A549 (cell line): ENCODE measurements around the gene KCNJ9. TPM values are rescaled to one million over a fixed set of nuclear protein-coding genes. Genes with fewer than 3 reads are reported as not detected.

Source experiments
- ATAC-seq, 2 experiments: fragments of 200-7000 bp in 1 of 2; fragments of >200 bp in 1 of 2; cut with Nextera tagmentation in 1 of 2; cut with Tn5 transposase in 1 of 2; 3 replicates each; pipeline versions ENCODE4 v1.8.0 to v1.9.1; 2018 to 2020; ENCODE audit warnings: mild to moderate bottlenecking in 1 of 2, moderate library complexity in 1 of 2
- CTCF ChIA-PET: fragments of 300-600 bp; sonication (Branson Sonifier 250); formaldehyde crosslinking; extraction: SDS; loops from one replicate; lab custom pipeline; 2021; ENCODE audit warnings: antibody characterized with exemption, inconsistent platforms; lab: Yijun Ruan, JAX
- POLR2A ChIA-PET: fragments of 350-600 bp; formaldehyde crosslinking; extraction: SDS; loops from one replicate; lab custom pipeline; 2021; ENCODE audit warnings: antibody characterized with exemption, inconsistent platforms; lab: Yijun Ruan, JAX
- DNase-seq, 2 experiments: peaks; one replicate each; pipeline versions ENCODE4 v3.0.0 to v3.0.0-alpha.2; 2011 to 2016; ENCODE audit warnings: low read depth in 1 of 2, low spot score in 1 of 2
- FAIRE-seq: peaks from 2 replicates; lab custom pipeline; 2011; peaks lifted over from hg19 to GRCh38; lab: Jason Lieb, UNC
- H3K27ac ChIP-seq, 2 experiments: fragments of >200 bp; sonication (Bioruptor Twin); formaldehyde crosslinking; 3 replicates each; pipeline ENCODE4 v1.5.1; 2016 to 2017
- H3K4me1 ChIP-seq: fragments of >200 bp; sonication (Bioruptor Twin); formaldehyde crosslinking; 3 replicates; pipeline ENCODE4 v1.6.1; 2016
- H3K4me2 ChIP-seq: fragments of >200 bp; sonication (Bioruptor Twin); formaldehyde crosslinking; 3 replicates; pipeline ENCODE4 v1.6.1; 2016
- H3K4me3 ChIP-seq: fragments of >200 bp; sonication (Bioruptor Twin); formaldehyde crosslinking; 3 replicates; pipeline ENCODE4 v1.5.1; 2016
- H3K9me3 ChIP-seq: fragments of >200 bp; sonication (Bioruptor Twin); formaldehyde crosslinking; 3 replicates; pipeline ENCODE4 v1.6.1; 2016
- CBX2 ChIP-seq: fragments of 200-600 bp; sonication (generic); IDR thresholded peaks from 2 replicates; pipeline ENCODE4 v1.6.1; 2016; ENCODE audit warnings: low read depth, mild to moderate bottlenecking, borderline replicate concordance
- ELK1 ChIP-seq: fragments of 150-350 bp; IDR thresholded peaks from 2 replicates; pipeline ENCODE4 v1.6.1; 2014; ENCODE audit warnings: low read depth, mild to moderate bottlenecking, low read length
- EP300 ChIP-seq, 2 experiments: fragments of >200 bp; sonication (Bioruptor Twin); formaldehyde crosslinking; IDR thresholded peaks; 2 replicates in 1 of 2; 3 replicates in 1 of 2; pipeline ENCODE4 v1.6.1; 2016 to 2017
- ESRRA ChIP-seq: fragments of 150-350 bp; IDR thresholded peaks from 2 replicates; pipeline ENCODE4 v1.6.1; 2014; ENCODE audit warnings: mild to moderate bottlenecking, low read length, borderline replicate concordance
- FOXS1 ChIP-seq: fragments of 250-450 bp; sonication (Bioruptor Pico); IDR thresholded peaks from 2 replicates; pipeline ENCODE4 v1.5.0; 2020; ENCODE audit warnings: mild to moderate bottlenecking, moderate library complexity
- GATA3 ChIP-seq: IDR thresholded peaks from 2 replicates; pipeline ENCODE4 v1.6.1; 2012; ENCODE audit warnings: borderline replicate concordance
- JUN ChIP-seq, 2 experiments: fragments of >200 bp; sonication (Bioruptor Twin); formaldehyde crosslinking; IDR thresholded peaks; 2 replicates in 1 of 2; 3 replicates in 1 of 2; pipeline ENCODE4 v1.6.1; 2016 to 2017
- JUNB ChIP-seq: fragments of >200 bp; sonication (Bioruptor Twin); formaldehyde crosslinking; IDR thresholded peaks from 2 replicates; pipeline ENCODE4 v1.6.1; 2016
- KDM1A ChIP-seq: fragments of 200-600 bp; sonication (generic); IDR thresholded peaks from 2 replicates; pipeline ENCODE4 v1.6.1; 2016; ENCODE audit warnings: low read depth, mild to moderate bottlenecking
- MAZ ChIP-seq: fragments of 150-350 bp; IDR thresholded peaks from 2 replicates; pipeline ENCODE4 v1.6.1; 2014; ENCODE audit warnings: antibody characterized with exemption, low read depth, low read length, borderline replicate concordance
- MYC ChIP-seq: IDR thresholded peaks from 2 replicates; pipeline ENCODE4 v1.6.1; 2012; ENCODE audit warnings: mild to moderate bottlenecking, inconsistent platforms, low read length, improper control_type of control experiment, borderline replicate concordance
- NR3C1 ChIP-seq: fragments of >200 bp; sonication (Bioruptor Twin); formaldehyde crosslinking; IDR thresholded peaks from 3 replicates; pipeline ENCODE4 v1.6.1; 2017
- PBX3 ChIP-seq: IDR thresholded peaks from 2 replicates; pipeline ENCODE4 v1.6.1; 2012
- POLR2A ChIP-seq: IDR thresholded peaks from 2 replicates; pipeline ENCODE4 v1.6.1; 2012; ENCODE audit warnings: mild to moderate bottlenecking, low read length
- RAD21 ChIP-seq, 2 experiments: fragments of >200 bp in 1 of 2; sonication (Bioruptor Twin) in 1 of 2; formaldehyde crosslinking in 1 of 2; IDR thresholded peaks in 1 of 2; conservative IDR thresholded peaks in 1 of 2; 2 replicates in 1 of 2; 3 replicates in 1 of 2; pipeline ENCODE4 v1.6.1; 2012 to 2018; ENCODE audit warnings: inconsistent platforms in 1 of 2
- REST ChIP-seq: fragments of 200-600 bp; sonication (generic); IDR thresholded peaks from 2 replicates; pipeline ENCODE4 v1.6.1; 2016; ENCODE audit warnings: antibody characterized with exemption, mild to moderate bottlenecking, moderate library complexity
- RFX5 ChIP-seq: fragments of 450-650 bp; IDR thresholded peaks from 2 replicates; pipeline ENCODE4 v1.7.1; 2014; ENCODE audit warnings: antibody characterized with exemption, mild to moderate bottlenecking, moderate library complexity
- SMC3 ChIP-seq: fragments of >200 bp; sonication (Bioruptor Twin); formaldehyde crosslinking; IDR thresholded peaks from 3 replicates; pipeline ENCODE4 v1.6.1; 2018; ENCODE audit warnings: inconsistent platforms
- SREBF2 ChIP-seq: fragments of 450-650 bp; IDR thresholded peaks from 2 replicates; pipeline ENCODE4 v1.6.1; 2014; ENCODE audit warnings: mild to moderate bottlenecking, moderate library complexity
- TFCP2L1 ChIP-seq: fragments of 250-450 bp; sonication (Bioruptor Pico); IDR thresholded peaks from 2 replicates; pipeline ENCODE4 v1.5.0; 2021; ENCODE audit warnings: mild to moderate bottlenecking
- USF2 ChIP-seq: fragments of 450-650 bp; IDR thresholded peaks from 2 replicates; pipeline ENCODE4 v1.6.1; 2014; ENCODE audit warnings: antibody characterized with exemption
- ZSCAN20 ChIP-seq: fragments of 250-450 bp; sonication (Bioruptor Pico); IDR thresholded peaks from 2 replicates; pipeline ENCODE4 v1.8.0; 2022; ENCODE audit warnings: mild to moderate bottlenecking, moderate library complexity
- WGBS: methylation state at CpG from one replicate; pipeline ENCODE4 v1.1.6; 2017; ENCODE audit errors: missing lambda C conversion rate; 5-methylcytosine and 5-hydroxymethylcytosine counted together
- polyA plus RNA-seq, 4 experiments: library from polyadenylated mRNA; depleted of rRNA in 3 of 4; stranded (reverse); fragments of >200 nt; fragmentation: RNase III in 1 of 4; extraction: RNeasy Plus Mini Kit Qiagen cat#74134 plus additional on column Dnase treatment in 1 of 4; gene quantifications; 2 replicates in 3 of 4; 3 replicates in 1 of 4; pipeline ENCODE4 v1.2.3, GENCODE V29; 2011 to 2017
- TF ChIP-seq, protein P1 (sequence below): fragments of 250-450 bp; sonication (Bioruptor Pico); IDR thresholded peaks from 2 replicates; pipeline ENCODE4 v1.5.0; 2020; ENCODE audit warnings: low read depth, mild to moderate bottlenecking, moderate library complexity

Gene KCNJ9
- polyA plus RNA-seq, 2 of the 4 experiments (the other 2 are of a cell fraction) = not detected

DNA sequence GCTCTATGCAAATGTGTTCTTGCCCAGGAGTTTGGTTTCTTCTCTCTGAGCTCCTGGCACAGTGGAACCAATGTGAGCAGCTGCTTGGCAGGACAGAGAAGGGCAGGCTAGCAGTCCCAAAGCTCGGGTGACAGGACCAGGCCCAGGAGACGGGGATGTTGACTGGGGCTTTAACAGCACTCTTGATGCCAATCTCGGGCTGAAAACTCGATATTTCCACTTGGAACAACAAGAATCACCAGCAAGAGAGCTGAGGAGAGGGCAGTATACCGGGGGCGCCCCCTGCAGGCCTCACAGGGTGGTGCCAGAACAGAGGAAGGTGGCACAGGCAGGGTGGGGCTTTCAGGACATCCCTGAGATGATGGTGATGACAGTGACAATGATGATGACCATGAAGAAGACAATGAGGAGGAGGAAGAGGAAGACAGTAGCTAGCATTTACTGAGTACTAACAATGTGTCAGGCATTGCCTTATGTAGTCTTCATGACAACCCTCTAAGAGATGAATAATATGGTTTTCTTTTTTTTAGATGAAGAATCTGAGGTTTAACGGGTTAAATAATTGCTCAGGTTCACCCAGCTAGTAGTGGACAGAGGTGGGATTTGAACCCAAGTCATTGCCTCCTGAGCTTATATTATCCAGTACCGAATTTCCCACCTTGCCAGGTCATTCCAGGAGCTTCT lies 2.7 kb upstream of the KCNJ9 start (continued):
- TF ChIP-seq MAZ = no peak
- TF ChIP-seq RFX5 = no peak
- TF ChIP-seq RAD21 (conservative IDR thresholded peaks at IDR 0.05 in 1 of 2, IDR thresholded peaks at IDR 0.05 in 1 of 2) = peak; percentile 44 to 49
- TF ChIP-seq ESRRA = no peak
- no peak for TF ChIP-seq POLR2A
- TF ChIP-seq USF2 = no peak
- TF ChIP-seq EP300 (IDR thresholded peaks at IDR 0.05) = no peak
- TF ChIP-seq REST = no peak
- TF ChIP-seq CBX2 = no peak
- TF ChIP-seq ELK1 = no peak

DNA sequence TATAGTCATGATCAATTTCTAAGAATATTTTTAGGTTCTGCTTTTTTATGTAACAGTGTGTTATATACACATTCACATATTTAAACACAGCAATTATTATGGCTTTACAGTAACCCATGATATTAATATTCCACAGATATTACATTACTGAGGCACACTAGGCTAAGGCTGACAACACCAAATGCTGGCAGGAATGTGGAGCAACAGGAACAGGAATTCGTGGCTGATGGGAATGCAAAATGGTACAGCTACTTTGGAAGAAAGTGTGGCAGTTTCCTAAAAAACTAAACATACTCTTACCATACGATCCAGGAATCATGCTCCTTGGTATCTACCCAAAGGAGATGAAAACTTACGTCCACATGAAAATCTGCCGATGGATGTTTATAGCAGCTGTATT lies 1.9 kb upstream of the KCNJ9 start:
- ATAC-seq (no peak), DNase-seq (no peak), FAIRE-seq (no peak)
- 60% methylated on average over 4 of the region's 4 CpGs for WGBS
- POLR2A ChIA-PET = interaction anchor here (0.6 kb wide), 1 partner anchor 174 kb away, joined by 4 read pairs; no protein-coding TSS in a partner anchor
- 0 out of 3 replicates have a peak, but pooled peaks cover 2% of the 10 kb centered on the region for H3K4me1 ChIP-seq
- CTCF ChIA-PET = interaction anchor here (1.1 to 30.0 kb wide), 12 partner anchors 4 to 947 kb away, joined by 3 to 409 read pairs (median 6); partner anchors contain the start of genes KCNJ10 and KCNJ9
- no peak for TF ChIP-seq RAD21 (conservative IDR thresholded peaks at IDR 0.05 in 1 of 2, IDR thresholded peaks at IDR 0.05 in 1 of 2)
- TF ChIP-seq TFCP2L1 (CRISPR knock-in tag) = no peak
- no peak for TF ChIP-seq SREBF2
- TF ChIP-seq NR3C1 = no peak
- TF ChIP-seq FOXS1 (CRISPR knock-in tag) = no peak
- no peak for TF ChIP-seq MYC
- TF ChIP-seq KDM1A = no peak
- TF ChIP-seq GATA3 = no peak
- TF ChIP-seq, protein P1, sequence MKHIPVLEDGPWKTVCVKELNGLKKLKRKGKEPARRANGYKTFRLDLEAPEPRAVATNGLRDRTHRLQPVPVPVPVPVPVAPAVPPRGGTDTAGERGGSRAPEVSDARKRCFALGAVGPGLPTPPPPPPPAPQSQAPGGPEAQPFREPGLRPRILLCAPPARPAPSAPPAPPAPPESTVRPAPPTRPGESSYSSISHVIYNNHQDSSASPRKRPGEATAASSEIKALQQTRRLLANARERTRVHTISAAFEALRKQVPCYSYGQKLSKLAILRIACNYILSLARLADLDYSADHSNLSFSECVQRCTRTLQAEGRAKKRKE = no peak
- no peak for TF ChIP-seq JUN (IDR thresholded peaks at IDR 0.05)
- TF ChIP-seq JUNB = no peak
- no peak for TF ChIP-seq ELK1
- no peak for TF ChIP-seq SMC3
- no peak for TF ChIP-seq ZSCAN20 (CRISPR knock-in tag)
- TF ChIP-seq PBX3 = no peak
- H3K9me3 ChIP-seq = no peaks in the 10 kb centered on the region
- no peak overlapping the region for H3K27ac ChIP-seq
- H3K4me2 ChIP-seq = no peak overlapping the region
- H3K4me3 ChIP-seq = no peak overlapping the region
